HEK293 (cell line): Measurements from ENCODE around the gene CFAP65.

ENCODE experiments used
- CTCF ChIA-PET: fragments of 350-600 bp; formaldehyde crosslinking; extraction: SDS; loops from one replicate; lab custom pipeline; 2021; ENCODE audit warnings: antibody characterized with exemption; lab: Yijun Ruan, JAX
- POLR2A ChIA-PET: fragments of 300-600 bp; formaldehyde crosslinking; extraction: SDS; loops from one replicate; lab custom pipeline; 2020; ENCODE audit warnings: antibody characterized with exemption, inconsistent platforms; lab: Yijun Ruan, JAX
- H3K27ac ChIP-seq: fragments of 200-500 bp; sonication (Bioruptor generic); 2 replicates; pipeline ENCODE4 v1.5.1; 2014; ENCODE audit warnings: low read depth, low read length, control low read depth, inconsistent platforms; ENCODE audit errors: extremely low read depth
- H3K36me3 ChIP-seq, 2 experiments: fragments of 200-500 bp in 1 of 2; sonication (Bioruptor generic) in 1 of 2; 1 replicate in 1 of 2; 2 replicates in 1 of 2; pipeline ENCODE4 v1.5.1; 2014 to 2017; ENCODE audit warnings: inconsistent platforms in 2 of 2, low read length in 2 of 2; ENCODE audit not compliant: control insufficient read depth in 2 of 2, insufficient read depth in 1 of 2
- H3K4me1 ChIP-seq: fragments of 200-500 bp; sonication (Bioruptor generic); 2 replicates; pipeline ENCODE4 v1.5.1; 2014; ENCODE audit warnings: mild to moderate bottlenecking, low read length, inconsistent platforms; ENCODE audit not compliant: control insufficient read depth, insufficient read depth
- H3K4me3 ChIP-seq: 2 replicates; pipeline ENCODE4 v1.5.1; 2011; ENCODE audit warnings: low read depth, mild to moderate bottlenecking, control low read depth, low read length, moderate library complexity
- H3K9me3 ChIP-seq: fragments of 200-500 bp; sonication (Bioruptor generic); 2 replicates; pipeline ENCODE4 v1.5.1; 2014; ENCODE audit warnings: low read depth, low read length, inconsistent platforms; ENCODE audit not compliant: control insufficient read depth, insufficient read depth
- GFI1B ChIP-seq: fragments of 450-650 bp; formaldehyde crosslinking; IDR thresholded peaks from 2 replicates; pipeline ENCODE4 v1.5.1; 2016; ENCODE audit warnings: missing biosample characterization, missing genetic modification characterization
- GLIS1 ChIP-seq: fragments of 450-650 bp; formaldehyde crosslinking; IDR thresholded peaks from 2 replicates; pipeline ENCODE4 v1.5.1; 2016; ENCODE audit warnings: missing biosample characterization, missing genetic modification characterization
- GLIS2 ChIP-seq: fragments of 450-650 bp; formaldehyde crosslinking; IDR thresholded peaks from 2 replicates; pipeline ENCODE4 v1.5.1; 2016; ENCODE audit warnings: missing biosample characterization, missing genetic modification characterization
- HOXD13 ChIP-seq: sonication (generic); formaldehyde crosslinking; IDR thresholded peaks from 2 replicates; pipeline ENCODE4 v1.8.0; 2022; ENCODE audit warnings: missing genetic modification reagents, borderline replicate concordance
- PATZ1 ChIP-seq: fragments of 450-650 bp; formaldehyde crosslinking; IDR thresholded peaks from 2 replicates; pipeline ENCODE4 v1.5.1; 2016; ENCODE audit warnings: missing biosample characterization, missing genetic modification characterization
- SP7 ChIP-seq: fragments of 450-650 bp; formaldehyde crosslinking; IDR thresholded peaks from 2 replicates; pipeline ENCODE4 v1.5.1; 2016; ENCODE audit warnings: missing biosample characterization, missing genetic modification characterization
- ZBTB17 ChIP-seq: fragments of 450-650 bp; formaldehyde crosslinking; IDR thresholded peaks from 2 replicates; pipeline ENCODE4 v1.5.1; 2016; ENCODE audit warnings: missing biosample characterization, missing genetic modification characterization
- ZBTB26 ChIP-seq: fragments of 450-650 bp; formaldehyde crosslinking; optimal IDR thresholded peaks from 2 replicates; pipeline ENCODE3; 2016; ENCODE audit warnings: missing biosample characterization, mild to moderate bottlenecking, missing genetic modification characterization
- ZFHX2 ChIP-seq: fragments of 450-650 bp; formaldehyde crosslinking; conservative IDR thresholded peaks from 2 replicates; pipeline ENCODE4 v1.5.1; 2016; ENCODE audit warnings: missing biosample characterization, missing genetic modification characterization
- ZFP69B ChIP-seq: fragments of 450-650 bp; formaldehyde crosslinking; IDR thresholded peaks from 2 replicates; pipeline ENCODE4 v1.5.1; 2016; ENCODE audit warnings: missing biosample characterization, missing genetic modification characterization
- ZNF138 ChIP-seq: fragments of 450-650 bp; formaldehyde crosslinking; IDR thresholded peaks from 2 replicates; pipeline ENCODE4 v1.5.1; 2016; ENCODE audit warnings: missing biosample characterization, missing genetic modification characterization, borderline replicate concordance
- ZNF2 ChIP-seq: fragments of 450-650 bp; formaldehyde crosslinking; IDR thresholded peaks from 2 replicates; pipeline ENCODE4 v1.5.1; 2016; ENCODE audit warnings: missing biosample characterization, missing genetic modification characterization
- ZNF223 ChIP-seq: fragments of 450-650 bp; formaldehyde crosslinking; IDR thresholded peaks from 2 replicates; pipeline ENCODE4 v1.5.1; 2016; ENCODE audit warnings: missing biosample characterization, missing genetic modification characterization
- ZNF311 ChIP-seq: fragments of 450-650 bp; formaldehyde crosslinking; IDR thresholded peaks from 2 replicates; pipeline ENCODE4 v1.5.1; 2017; ENCODE audit warnings: missing biosample characterization, missing genetic modification characterization, borderline replicate concordance
- ZNF335 ChIP-seq: fragments of 450-650 bp; formaldehyde crosslinking; conservative IDR thresholded peaks from 2 replicates; pipeline ENCODE4 v1.5.1; 2016; ENCODE audit warnings: missing biosample characterization, missing genetic modification characterization
- ZNF341 ChIP-seq: fragments of 450-650 bp; formaldehyde crosslinking; IDR thresholded peaks from 2 replicates; pipeline ENCODE4; 2016; ENCODE audit warnings: low read depth, missing biosample characterization, missing genetic modification characterization
- ZNF366 ChIP-seq: fragments of 450-650 bp; formaldehyde crosslinking; conservative IDR thresholded peaks from 2 replicates; pipeline ENCODE4 v1.5.1; 2016; ENCODE audit warnings: missing biosample characterization, missing genetic modification characterization
- ZNF473 ChIP-seq: fragments of 450-650 bp; formaldehyde crosslinking; IDR thresholded peaks from 2 replicates; pipeline ENCODE4 v1.5.1; 2017; ENCODE audit warnings: missing biosample characterization, missing genetic modification characterization
- ZNF561 ChIP-seq: fragments of 450-650 bp; IDR thresholded peaks from 2 replicates; pipeline ENCODE4 v1.5.1; 2018; ENCODE audit warnings: missing biosample characterization, missing genetic modification characterization, borderline replicate concordance
- ZNF596 ChIP-seq: fragments of 450-650 bp; IDR thresholded peaks from 2 replicates; pipeline ENCODE4 v1.5.0; 2018; ENCODE audit warnings: missing biosample characterization, mild to moderate bottlenecking, missing genetic modification characterization, moderate library complexity
- ZNF629 ChIP-seq: fragments of 450-650 bp; formaldehyde crosslinking; IDR thresholded peaks from 2 replicates; pipeline ENCODE4 v1.5.1; 2017; ENCODE audit warnings: missing biosample characterization, missing genetic modification characterization
- ZNF707 ChIP-seq: fragments of 450-650 bp; formaldehyde crosslinking; IDR thresholded peaks from 2 replicates; pipeline ENCODE4 v1.5.1; 2016; ENCODE audit warnings: missing biosample characterization, missing genetic modification characterization
- ZNF792 ChIP-seq: fragments of 450-650 bp; formaldehyde crosslinking; IDR thresholded peaks from 2 replicates; pipeline ENCODE4 v1.5.1; 2016; ENCODE audit warnings: missing biosample characterization, missing genetic modification characterization
- TF ChIP-seq, protein P1 (sequence below): fragments of 450-650 bp; formaldehyde crosslinking; IDR thresholded peaks from 2 replicates; pipeline ENCODE4 v1.5.1; 2016; ENCODE audit warnings: missing biosample characterization, missing genetic modification characterization

Gene CFAP65

GRCh38 chr2:218988164-218988563 is 53.2 kb downstream of the CFAP65 start:
- Histone ChIP-seq H3K4me1 (no peaks in the 10 kb centered on the region; the same call in 1 of the 2 replicates), H3K36me3 (no peaks in the 10 kb centered on the region), H3K9me3 (no peaks in the 10 kb centered on the region), H3K4me3 (no peak overlapping the region), H3K27ac (no peak overlapping the region)
- TF ChIP-seq GFI1B (tag by site-specific recombination), result no peak
- CTCF ChIA-PET, result interaction anchor here (0.6 to 2.3 kb wide), 5 partner anchors 8 to 136 kb away, joined by 3 to 19 read pairs (median 3); no protein-coding TSS in a partner anchor
- POLR2A ChIA-PET, result no interaction called here

GRCh38 chr2:218986148-218986761 is 55.1 kb downstream of the CFAP65 start:
- no peaks in the 10 kb centered on the region for H3K9me3 ChIP-seq
- H3K4me1 ChIP-seq, result no peaks in the 10 kb centered on the region; the same call in 1 of the 2 replicates
- TF ChIP-seq ZNF629 (no peak), ZNF2 (tag by site-specific recombination) (no peak)
- TF ChIP-seq, protein P1, sequence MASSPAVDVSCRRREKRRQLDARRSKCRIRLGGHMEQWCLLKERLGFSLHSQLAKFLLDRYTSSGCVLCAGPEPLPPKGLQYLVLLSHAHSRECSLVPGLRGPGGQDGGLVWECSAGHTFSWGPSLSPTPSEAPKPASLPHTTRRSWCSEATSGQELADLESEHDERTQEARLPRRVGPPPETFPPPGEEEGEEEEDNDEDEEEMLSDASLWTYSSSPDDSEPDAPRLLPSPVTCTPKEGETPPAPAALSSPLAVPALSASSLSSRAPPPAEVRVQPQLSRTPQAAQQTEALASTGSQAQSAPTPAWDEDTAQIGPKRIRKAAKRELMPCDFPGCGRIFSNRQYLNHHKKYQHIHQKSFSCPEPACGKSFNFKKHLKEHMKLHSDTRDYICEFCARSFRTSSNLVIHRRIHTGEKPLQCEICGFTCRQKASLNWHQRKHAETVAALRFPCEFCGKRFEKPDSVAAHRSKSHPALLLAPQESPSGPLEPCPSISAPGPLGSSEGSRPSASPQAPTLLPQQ, result no peak
- POLR2A ChIA-PET, result no interaction called here
- H3K27ac ChIP-seq, result no peak overlapping the region
- no peak overlapping the region for H3K4me3 ChIP-seq
- no peaks in the 10 kb centered on the region for H3K36me3 ChIP-seq
- CTCF ChIA-PET, result no interaction called here

- no peaks in the 10 kb centered on the region; the same call in 1 of the 2 replicates for H3K4me1 ChIP-seq
- H3K9me3 ChIP-seq, result no peaks in the 10 kb centered on the region
- ChIA-PET CTCF (interaction anchor here (0.6 kb wide), 1 partner anchor 20 kb away, joined by 3 read pairs; no protein-coding TSS in a partner anchor), POLR2A (no interaction called here)
- H3K4me3 ChIP-seq, result no peak overlapping the region
- H3K27ac ChIP-seq, result no peak overlapping the region
- no peaks in the 10 kb centered on the region for H3K36me3 ChIP-seq
- no peak for TF ChIP-seq GFI1B (tag by site-specific recombination)
- TF ChIP-seq SP7 (tag by site-specific recombination), result no peak
- TF ChIP-seq GLIS2 (tag by site-specific recombination), result peak; percentile 70; the same call in 1 of the 2 replicates
- peak; percentile 72 for TF ChIP-seq ZNF341
- peak; percentile 33 for TF ChIP-seq ZBTB26 (tag by site-specific recombination)
- TF ChIP-seq ZNF335 (tag by site-specific recombination), result peak; percentile 59
- TF ChIP-seq GLIS1 (tag by site-specific recombination), result peak; percentile 28
- TF ChIP-seq HOXD13, result no peak
- TF ChIP-seq ZNF223 (tag by site-specific recombination), result peak; percentile 84
- TF ChIP-seq ZNF561 (tag by site-specific recombination), result no peak
- TF ChIP-seq ZFHX2, result peak; percentile 41
- TF ChIP-seq ZNF707, result no peak
- TF ChIP-seq PATZ1 (tag by site-specific recombination), result peak; percentile 26; the same call in 1 of the 2 replicates
- TF ChIP-seq, protein P1, result peak; percentile 80
- no peak for TF ChIP-seq ZNF473
- no peak for TF ChIP-seq ZNF792 (tag by site-specific recombination)
- no peak for TF ChIP-seq ZFP69B (tag by site-specific recombination)
- no peak for TF ChIP-seq ZNF138
- no peak for TF ChIP-seq ZNF596 (tag by site-specific recombination)
- no peak for TF ChIP-seq ZNF311 (tag by site-specific recombination)
- TF ChIP-seq ZNF366, result peak; percentile 67
- TF ChIP-seq ZBTB17 (tag by site-specific recombination), result 0 out of 2 replicates have a peak, but pooled peaks have one; percentile 14
These were observed 55.8 kb downstream of the CFAP65 start for GRCh38 chr2:218985325-218986091.
